LHCN-M2 (cell line): ENCODE measurements around the gene FAM177B. TPM values are rescaled to one million over a fixed set of nuclear protein-coding genes. Genes with fewer than 3 reads are reported as not detected.

Source experiments
- DNase-seq: peaks from one replicate; pipeline ENCODE4 v3.0.0-alpha.2; 2012; ENCODE audit warnings: low read depth
- polyA plus RNA-seq: library from polyadenylated mRNA; unstranded; fragments of >200 nt; gene quantifications from one replicate; pipeline ENCODE4 v1.2.1, GENCODE V29; 2012; ENCODE audit warnings: missing spikeins
- total RNA-seq: library from RNA; depleted of rRNA; stranded (reverse); fragments of >200 nt; gene quantifications from 2 replicates; pipeline ENCODE4 v1.2.3, GENCODE V29; 2014; rRNA removed

FAM177B gene
- total RNA-seq = not detected in 2 replicates
- polyA plus RNA-seq = not detected

- no peak for DNase-seq
These were observed at the start of gene FAM177B for GRCh38 chr1:222736972-222737371. TSS of gene FAM177B (plus strand) at chr1:222737202. CDS start at chr1:222746546, 9,344 bp downstream.

GRCh38 chr1:222691016-222691415, 46.0 kb upstream of the FAM177B start:
- DNase-seq = no peak

- DNase-seq = no peak
These were observed 42.1 kb upstream of the FAM177B start for GRCh38 chr1:222694927-222695326.

GRCh38 chr1:222696741-222697140, 40.3 kb upstream of the FAM177B start:
- DNase-seq = no peak

- DNase-seq = no peak
These were observed 39.8 kb upstream of the FAM177B start for GRCh38 chr1:222697203-222697602.

GRCh38 chr1:222697826-222698225, 39.2 kb upstream of the FAM177B start:
- peak; percentile 11 for DNase-seq

- DNase-seq = no peak
These were observed 34.8 kb upstream of the FAM177B start for GRCh38 chr1:222702210-222702609.

- no peak for DNase-seq
These were observed 32.7 kb upstream of the FAM177B start for GRCh38 chr1:222704260-222704659.

GRCh38 chr1:222706815-222707214, 30.2 kb upstream of the FAM177B start:
- DNase-seq = no peak

GRCh38 chr1:222709700-222710153, 27.3 kb upstream of the FAM177B start:
- no peak for DNase-seq

GRCh38 chr1:222711319-222712252, 25.4 kb upstream of the FAM177B start:
- DNase-seq = peak; percentile 63

- DNase-seq = peak; percentile 80
These were observed 24.5 kb upstream of the FAM177B start, which contains the start of the genes AIDA and BROX for GRCh38 chr1:222712253-222713090. TSS of gene AIDA (minus strand) at chr1:222712491. CDS start at chr1:222712317, 174 bp downstream. TSS of gene BROX (plus strand) at chr1:222712564. CDS start at chr1:222715700, 3,136 bp downstream.

GRCh38 chr1:222713091-222713961, 23.7 kb upstream of the FAM177B start:
- peak; percentile 93 for DNase-seq

- DNase-seq = no peak
These were observed 20.6 kb upstream of the FAM177B start for GRCh38 chr1:222716393-222716792.

- no peak for DNase-seq
These were observed 8.3 kb upstream of the FAM177B start for GRCh38 chr1:222728746-222729145.

- no peak for DNase-seq
These were observed 6.1 kb upstream of the FAM177B start for GRCh38 chr1:222730866-222731265.

- DNase-seq = no peak
These were observed 4.5 kb upstream of the FAM177B start for GRCh38 chr1:222732216-222733159.

- no peak for DNase-seq
These were observed 2.3 kb upstream of the FAM177B start for GRCh38 chr1:222734740-222735139.

GRCh38 chr1:222736470-222736869, 532 bp upstream of the FAM177B start:
- DNase-seq = no peak

GRCh38 chr1:222739465-222739864, 2.5 kb downstream of the FAM177B start:
- DNase-seq = no peak
